COLO668 (cell line): ENCODE measurements around the gene DCUN1D2.
"Not testable (repeated sequence)": the region's sequence is repeated elsewhere in the genome, so short reads cannot be mapped to it uniquely, and the experiment has no call there.

Experiments used
- DNase-seq: peaks from one replicate; lab custom pipeline; 2025; ENCODE audit not compliant: unreplicated experiment; lab: John Stamatoyannopoulos, UW

The DCUN1D2 gene

DNA sequence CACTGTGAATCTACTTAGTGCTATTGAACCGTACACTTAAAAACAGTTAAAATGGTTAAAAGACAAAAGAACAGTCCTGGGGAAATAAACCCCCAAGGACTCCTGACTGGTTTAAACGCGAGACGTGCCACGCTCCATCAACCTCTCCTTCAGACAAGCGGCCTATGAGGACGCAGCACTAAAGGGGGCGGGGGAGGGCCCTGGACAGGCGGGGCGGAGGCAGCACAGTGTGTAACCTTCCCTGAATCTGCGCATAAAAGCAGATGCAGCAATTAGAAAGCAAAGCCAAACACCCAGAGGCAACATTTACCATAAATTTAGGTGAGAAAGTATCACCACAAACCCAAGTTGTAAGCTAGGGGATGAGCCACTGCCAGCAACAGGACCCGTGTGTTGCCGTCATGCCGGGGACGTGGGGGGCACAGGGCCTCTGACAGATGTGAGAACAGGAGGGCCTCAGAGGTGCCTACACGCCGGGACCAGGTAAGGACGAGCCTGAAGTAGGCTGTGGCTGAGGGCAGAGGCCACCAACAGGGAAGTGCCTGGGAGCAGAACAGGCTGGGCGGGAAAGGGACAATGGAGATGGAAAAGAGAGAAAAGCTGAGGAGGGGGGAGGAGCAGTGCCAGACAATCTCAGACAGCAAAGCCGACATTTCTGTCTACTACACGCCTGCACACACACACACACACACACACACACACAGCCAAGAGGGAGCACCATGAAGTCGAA, 21.9 kb downstream of the DCUN1D2 start:
- DNase-seq: no peak

DNA sequence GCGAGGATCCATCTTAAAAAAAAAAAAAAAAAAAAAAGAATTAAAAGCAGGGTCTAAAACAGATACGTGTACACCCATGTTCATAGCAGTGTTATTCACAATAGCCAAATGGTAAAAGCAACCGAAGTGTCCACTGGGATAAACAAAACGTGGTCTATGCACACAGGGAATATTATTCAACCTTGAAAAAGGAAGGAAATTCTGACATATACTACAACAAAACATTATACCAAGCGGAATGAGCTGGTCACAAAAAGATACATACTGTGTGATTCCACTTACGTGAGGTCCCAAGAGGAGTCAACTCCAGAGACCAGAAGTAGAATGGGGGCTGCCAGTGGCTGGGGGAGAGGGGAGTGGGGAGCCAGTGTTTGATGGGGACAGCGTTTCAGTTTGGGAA, 22.5 kb downstream of the DCUN1D2 start:
- no peak for DNase-seq

DNA sequence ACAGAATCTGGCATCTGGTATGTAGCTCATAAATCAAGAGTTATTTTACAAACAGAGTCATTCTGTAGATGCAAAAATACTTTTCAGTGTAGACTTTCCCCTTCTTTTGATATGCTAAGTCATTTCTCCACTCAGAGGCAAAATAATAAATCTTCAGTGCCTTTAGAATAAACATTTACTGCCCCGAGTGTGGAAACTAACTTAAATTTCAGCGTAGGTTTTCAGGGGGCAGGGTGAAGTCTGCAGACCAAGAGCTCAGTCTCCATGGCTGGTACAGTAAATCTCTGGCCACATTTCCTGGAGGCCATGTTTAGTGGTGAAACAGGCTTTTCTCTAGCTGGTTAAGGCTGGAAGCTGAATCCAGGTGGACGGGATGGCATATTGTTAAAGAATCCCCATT, 24.1 kb downstream of the DCUN1D2 start:
- DNase-seq: no peak

DNA sequence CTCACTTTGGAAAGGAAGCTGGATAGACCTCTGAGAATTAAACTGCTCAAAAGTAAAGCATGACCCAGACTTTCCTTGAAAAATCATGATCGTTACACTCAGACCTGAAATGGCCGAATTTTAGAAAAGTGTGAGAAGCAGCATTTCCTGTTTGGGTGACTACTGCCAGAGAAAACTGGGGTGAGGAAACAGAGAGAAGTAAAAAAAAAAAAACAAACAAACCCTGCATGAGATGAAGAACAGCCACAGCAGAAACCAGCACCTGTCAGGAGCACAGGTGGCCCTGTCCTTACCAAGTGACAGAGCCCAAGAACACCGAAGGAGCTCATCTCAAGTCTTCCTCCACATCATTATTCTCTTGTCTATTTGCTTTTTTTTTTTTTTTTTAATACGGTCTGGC, 25.2 kb downstream of the DCUN1D2 start:
- no peak for DNase-seq

DNA sequence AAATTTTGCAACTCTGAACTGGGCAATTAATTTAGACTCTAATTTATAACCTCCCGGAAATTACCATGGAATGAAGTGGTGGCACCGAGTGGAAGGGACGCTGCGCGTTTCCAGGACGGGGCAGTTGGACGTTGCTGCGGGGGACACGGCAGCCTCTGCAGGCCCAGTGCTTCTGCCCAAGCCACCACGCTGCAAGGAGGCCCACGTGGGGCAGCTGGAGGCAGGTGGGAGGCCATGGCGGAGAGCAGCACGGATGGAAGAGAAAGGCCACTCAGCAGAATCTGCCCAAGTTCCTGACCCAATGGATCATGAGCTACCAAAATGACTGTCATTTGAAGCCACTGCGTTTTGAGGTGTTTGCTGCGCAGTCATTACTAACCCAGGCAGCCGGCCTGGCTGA, 26.0 kb downstream of the DCUN1D2 start:
- no peak for DNase-seq

DNA sequence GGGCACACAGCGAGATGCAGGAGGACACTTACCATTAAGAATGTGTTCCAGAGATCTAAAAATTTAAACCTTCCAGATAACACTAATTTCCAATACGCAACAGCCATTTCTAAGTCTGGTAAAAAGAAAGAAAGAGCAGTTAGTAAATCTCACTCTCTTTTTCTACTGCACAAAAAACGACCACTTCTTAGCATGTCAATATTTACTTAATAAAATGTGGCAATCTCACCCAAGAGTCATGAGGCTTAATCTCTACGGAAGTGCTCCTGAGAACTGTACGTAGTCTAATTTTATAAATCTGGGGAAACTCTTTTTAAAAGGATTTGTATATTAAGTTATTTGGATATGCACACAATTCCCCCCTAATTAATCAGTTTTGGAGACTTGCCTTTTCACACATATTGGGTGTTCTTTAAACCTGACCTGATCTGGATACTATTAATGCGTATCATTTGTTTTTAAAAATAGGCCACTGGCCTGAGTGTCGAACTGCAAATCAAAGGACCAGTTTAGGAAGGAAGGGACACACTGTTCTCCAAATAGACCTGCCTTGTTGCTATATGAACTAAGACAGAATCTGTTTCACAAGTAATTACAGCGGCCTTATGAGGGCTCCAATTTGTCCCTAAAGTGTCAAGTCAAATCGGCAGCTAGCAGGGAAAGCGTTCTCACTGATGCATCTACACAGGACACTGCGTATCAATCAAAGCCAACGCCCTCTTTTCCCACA, 29.3 kb downstream of the DCUN1D2 start:
- no peak for DNase-seq

DNA sequence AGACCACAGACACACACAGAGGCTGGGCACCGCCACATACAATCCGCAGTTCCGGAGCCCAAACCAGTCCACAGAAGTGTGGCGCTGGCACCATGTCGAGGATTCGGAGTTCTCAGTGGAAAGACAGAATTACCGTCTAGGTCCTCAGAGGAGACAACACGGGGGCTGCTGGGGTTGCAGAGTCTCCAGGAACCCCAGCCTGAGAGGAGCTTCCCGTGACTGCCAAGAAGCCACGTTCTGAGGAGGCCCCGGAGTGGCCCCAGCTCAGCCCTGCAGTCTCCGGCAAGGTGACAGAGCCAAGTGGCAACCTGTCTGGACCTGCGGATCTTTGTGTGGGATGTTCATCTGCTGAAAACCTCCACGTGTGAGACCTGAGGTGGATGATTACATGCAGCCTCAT, 29.9 kb downstream of the DCUN1D2 start:
- no peak for DNase-seq

DNA sequence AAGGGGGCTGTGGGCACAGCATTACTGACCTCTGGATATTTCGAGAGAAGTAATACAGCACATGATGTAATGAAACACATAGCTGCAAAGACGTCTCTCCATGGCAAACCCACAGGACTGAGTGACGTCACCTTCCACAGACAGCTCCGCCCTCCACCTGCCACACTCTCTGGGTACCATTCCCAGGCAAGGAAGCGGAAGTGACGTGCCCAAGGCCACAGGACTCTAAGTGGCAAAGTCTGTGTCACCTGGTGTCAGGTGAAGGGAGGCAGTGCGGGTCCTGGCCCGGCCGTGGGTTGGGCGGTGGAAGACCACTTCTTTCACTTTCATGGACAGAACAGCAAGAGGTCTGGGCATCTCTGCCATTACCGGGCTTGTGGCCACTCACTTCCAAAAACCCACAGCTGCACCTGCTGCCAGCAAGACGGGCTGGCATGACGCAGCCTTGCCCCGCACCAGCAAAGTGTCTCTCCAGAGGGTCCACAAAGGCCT, 30.4 kb downstream of the DCUN1D2 start:
- DNase-seq: no peak

DNA sequence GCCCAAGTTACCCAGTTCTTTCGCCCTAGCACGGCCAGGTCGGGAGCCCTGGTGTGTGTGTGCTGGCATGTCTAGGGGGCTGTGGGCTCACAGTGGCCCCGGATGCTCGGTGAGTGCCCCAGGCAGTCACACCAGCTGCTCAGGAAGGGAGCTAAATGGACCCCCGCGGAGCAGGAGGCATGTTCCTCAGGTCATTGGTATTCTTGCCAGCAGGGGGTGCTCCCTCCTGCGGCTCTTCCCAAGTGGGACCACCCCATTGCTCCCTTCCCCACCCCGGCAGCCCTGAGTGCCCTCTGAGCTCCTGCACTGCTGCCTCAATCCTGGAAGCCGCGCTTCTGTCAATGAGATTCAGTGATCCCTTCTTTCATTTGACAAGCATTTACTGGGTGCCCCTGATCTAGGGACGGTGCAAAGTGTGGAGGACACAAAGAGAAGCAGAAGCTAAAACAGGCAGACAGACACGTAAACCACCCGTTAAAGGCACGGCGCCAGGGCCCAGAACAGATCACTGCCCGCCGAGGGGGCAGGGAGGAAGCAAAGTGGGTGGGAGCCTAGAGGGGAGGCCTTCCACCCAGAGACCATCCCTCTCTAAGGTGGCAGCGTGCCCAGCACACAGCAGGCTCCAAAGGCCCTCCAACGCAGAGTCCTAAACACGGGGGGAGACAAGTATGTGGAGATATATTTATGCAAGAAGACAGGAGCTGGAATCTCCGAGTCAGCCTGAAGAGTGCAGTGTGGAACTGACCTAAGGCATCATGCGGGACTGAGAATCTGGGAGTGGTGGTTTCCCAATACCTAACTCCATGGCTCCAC, 32.1 kb downstream of the DCUN1D2 start:
- peak; percentile 48 for DNase-seq

DNA sequence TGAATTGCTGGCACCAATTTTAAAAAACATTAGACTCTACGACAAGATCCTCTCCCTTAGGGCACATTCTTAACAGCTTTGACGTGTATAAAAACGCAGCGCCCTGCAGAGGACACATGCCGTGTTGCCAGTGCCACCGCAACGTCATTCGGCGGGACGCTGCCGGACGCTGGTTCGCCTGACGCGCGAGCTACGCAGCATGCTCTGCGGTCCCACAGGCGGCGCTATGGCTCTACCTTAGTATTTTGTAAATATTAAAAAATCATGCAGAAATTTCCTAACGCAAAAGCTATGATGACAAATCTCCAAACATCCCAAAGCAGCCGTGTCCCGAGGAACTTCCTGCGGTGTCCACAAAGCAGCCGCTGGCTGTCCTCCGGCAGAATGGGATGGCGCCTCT, 33.0 kb downstream of the DCUN1D2 start:
- no peak for DNase-seq

DNA sequence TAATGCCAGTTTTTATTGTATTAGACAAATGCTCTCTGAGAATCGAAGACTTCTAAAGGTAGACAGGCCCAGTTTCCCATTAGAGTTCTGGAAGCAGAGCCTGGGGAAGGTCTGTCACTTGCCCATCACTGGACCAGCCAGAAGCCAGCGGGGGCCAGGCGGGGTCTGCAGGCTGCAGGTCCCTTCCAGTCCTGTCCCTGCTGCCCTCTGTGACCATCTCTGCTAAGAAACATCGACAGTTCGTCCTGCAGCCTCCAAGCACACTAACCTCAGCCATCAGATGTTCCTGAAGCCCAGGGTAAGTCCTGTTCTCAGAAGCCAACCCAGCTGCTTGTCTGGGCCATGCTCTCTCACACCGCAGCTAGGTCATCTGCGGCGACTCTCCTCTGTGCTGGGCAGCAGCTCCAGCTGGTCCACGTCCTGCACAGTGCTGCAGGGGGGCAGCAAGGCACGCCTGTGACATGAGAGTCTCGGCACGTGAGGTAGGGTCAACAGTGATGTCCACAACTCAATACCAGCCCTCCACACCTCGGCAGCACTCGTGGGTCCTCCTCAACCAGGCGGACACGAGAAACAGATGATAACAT, 34.3 kb downstream of the DCUN1D2 start:
- no peak for DNase-seq

DNA sequence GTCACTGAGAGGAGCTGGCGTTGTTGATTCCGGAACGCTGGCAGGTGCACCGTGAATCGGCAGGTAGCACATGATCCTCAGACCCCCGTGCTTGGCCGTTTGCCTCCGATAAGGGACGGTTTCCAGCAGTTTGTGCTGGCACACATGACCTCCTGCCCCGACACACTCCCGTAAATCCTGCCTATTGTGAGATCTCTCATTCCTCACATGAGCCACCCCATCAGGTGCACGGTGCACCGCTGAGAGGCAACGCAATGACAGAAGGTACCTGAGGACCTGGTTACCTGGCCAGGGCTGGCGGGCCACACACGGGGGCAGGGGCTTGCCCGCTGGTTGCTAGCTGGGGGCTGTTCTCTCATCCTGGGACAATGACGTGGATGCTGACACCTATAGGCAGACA, 35.1 kb downstream of the DCUN1D2 start:
- no peak for DNase-seq

DNA sequence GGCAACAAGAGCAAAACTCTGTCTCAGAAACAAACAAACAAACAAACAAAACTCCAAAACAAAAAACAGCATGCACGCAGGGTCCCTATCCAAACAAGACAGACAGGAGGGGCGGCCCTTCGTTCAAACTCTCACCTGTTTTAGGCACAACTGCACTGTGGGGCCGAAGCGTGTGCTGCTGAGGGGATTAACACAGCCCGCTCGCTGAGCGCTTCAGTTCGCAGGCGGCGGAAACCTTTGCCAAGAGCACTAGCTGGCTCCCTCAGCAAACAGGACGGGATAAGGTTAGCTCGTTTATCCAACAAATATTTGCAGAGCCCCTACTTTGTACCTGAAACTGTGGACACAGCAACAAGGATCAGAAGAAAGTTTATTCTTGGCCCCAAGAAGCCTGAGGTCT, 35.6 kb downstream of the DCUN1D2 start:
- DNase-seq: no peak

DNA sequence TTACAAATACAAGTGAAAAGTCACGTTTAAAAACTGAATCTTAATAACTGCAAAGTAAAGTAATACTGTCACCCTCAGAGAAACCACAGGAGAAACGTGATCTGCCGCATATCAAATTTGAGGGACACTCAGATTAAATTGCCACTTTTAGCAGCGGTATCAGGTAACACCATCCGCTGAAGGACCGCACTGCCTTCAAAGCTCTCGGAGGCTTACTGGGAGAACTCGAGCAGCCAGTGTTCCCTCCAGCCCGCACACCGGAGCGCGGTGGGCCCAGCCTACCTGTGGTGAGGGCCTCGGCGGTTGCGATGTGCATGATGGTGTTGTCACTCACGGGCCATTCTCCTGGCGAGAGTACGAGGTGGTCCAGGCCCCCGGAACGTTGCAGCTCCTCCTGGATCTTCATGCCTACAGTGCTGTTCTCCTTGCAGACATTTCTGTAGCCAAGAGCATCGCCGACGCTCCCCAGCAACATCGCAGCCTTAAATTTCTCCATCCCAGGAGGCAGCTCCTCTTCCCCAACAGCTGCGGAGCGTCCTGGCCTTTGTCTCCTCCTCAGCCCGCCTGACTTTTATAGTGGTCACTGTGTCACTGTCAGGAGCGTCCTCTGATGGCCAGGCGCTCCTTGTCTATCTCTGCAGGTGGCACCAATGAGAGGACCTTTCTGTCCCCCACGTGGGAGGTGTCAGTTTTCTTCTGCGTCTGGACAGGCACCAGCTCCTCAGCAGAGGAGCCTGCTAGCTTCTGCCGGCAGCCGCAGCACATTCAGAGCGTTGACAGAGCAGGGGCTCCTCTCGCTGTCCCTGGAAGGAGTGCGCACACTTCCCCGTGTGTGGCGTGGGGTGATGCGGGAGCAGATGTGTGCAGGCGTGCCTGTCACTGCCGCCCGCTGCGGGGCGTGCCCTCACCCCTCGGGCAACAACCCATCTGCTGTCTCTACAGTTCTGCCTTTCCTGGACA, 37.3 kb downstream of the DCUN1D2 start, which contains the start of gene ADPRHL1:
Gene ADPRHL1 (minus strand): TSS at position 547 of the 960 bp plus-strand sequence. CDS start 51 bp downstream, at position 496.
- no peak for DNase-seq

DNA sequence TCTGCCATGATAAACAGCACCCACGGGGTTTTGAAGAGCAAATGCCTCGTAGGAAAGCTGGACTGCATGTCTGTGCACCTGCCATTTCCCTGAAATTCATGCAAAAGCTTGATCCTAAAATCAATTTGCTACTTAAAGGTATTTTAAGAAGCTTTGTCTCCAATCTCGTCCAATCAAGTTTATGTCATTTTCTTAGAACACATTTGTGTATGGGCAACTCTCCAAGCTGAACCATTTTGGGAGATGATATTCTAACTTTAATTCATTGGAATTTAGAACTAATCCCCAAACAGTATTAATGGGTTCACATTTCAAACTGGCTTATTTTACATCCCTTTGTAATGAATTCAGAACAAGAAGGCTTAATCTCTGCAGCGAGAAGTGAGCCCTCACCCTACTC, 38.0 kb downstream of the DCUN1D2 start:
- no peak for DNase-seq

DNA sequence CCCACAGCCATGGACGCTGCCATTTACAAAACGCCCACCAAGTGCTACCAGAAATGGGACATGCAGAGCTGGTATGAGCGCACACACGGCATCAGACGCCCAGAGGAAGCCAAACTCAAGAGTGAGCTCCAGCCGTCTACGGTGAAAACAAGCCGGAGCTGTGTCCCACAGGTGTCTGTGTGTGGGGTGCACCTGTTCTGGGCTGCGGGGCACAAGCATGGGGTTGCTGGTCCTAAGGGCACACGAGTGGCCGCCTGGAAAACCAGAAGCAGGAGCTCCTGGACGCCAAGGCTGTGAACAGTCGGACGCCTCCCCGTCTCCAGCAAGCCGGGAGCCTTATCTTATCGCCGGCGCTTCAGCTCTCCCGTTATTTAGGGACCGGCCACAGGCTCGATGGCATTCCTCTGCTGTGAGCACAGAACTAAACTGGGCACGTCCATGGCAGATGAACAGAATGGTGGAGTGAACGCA, 38.5 kb downstream of the DCUN1D2 start:
- DNase-seq: no peak

DNA sequence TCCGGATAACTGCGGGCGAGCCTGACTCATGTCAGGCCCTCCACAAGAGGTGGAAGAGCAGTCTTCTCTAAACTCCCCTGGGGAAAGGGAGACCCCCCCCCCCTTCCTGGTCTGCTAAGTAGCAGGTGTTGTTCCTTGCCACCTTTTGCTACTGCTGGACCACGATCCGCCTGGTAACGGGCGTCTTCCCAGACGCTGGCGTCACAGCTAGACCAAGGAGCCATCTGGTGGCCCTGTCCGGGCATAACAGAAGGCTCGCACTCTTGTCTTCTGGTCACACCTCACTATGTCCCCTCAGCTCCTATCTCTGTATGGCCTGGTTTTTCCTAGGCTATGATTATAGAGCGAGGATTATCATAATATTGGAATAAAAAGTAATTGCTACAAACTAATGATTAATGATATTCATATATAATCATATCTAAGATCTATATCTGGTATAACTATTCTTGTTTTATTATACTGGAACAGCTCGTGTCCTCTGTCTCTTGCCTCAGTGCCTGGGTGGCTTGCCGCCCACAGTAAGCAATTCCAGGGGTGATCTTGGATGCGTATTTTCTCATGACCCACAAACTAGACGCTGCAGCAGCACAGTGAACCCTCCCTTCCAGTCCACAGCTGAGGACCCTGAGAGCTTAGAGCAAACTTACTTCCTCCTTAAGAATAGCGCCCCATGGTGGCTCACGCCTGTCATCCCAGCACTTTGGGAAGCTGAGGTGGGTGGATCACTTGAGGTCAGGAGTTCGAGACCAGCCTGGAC, 39.5 kb downstream of the DCUN1D2 start:
- peak; percentile 46 for DNase-seq

DNA sequence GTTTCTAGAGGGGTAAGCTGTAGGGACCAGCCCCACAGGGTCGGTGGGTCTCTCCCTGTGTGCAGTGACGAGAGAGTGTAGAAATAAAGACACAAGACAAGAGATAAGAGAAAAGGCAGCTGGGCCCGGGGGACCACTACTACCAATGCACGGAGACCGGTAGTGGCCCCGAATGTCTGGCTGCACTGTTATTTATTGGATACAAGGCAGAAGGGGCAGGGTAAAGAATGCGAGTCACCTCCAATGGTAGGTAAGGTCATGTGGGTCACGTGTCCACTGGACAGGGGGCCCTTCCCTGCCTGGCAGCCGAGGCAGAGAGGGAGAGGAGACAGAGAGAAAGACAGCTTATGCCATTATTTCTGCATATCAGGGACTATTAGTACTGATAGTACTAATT, 40.2 kb downstream of the DCUN1D2 start:
- DNase-seq: not testable (repeated sequence)

DNA sequence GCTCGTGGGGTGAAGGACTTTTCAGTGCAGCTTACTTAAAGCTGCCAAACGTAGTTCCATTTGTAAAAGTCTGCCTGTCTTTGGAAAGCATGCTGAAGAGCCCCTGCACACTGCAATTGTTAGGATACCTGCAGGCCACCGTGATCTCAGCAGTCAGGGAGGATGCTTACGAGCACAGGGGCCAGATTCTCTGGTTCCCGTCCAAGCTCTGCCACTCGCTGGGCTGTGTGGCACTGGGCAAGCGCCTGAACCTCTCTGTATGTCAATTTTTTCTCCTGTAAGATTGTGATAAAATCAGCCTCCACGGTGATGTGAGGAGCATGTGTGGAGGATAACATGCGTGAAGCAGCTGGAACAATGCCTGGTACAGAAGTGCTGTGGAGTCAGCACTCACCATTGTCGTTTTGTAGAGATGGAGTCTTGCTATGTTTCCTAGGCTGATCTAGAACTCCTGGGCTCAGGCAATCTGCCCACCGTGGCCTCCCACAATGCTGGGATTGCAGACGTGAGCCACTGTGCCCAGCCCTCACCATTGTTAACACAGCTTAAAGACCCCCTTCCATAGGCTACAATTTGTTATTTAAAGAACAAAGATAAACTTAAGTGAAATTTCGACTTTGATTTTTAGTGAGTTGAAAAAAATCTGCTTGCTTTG, 40.7 kb downstream of the DCUN1D2 start:
- no peak for DNase-seq
